ENCODE results near the gene CACNA2D3. TPM values are rescaled to one million over a fixed set of nuclear protein-coding genes. Genes with fewer than 3 reads are reported as not detected.

The CACNA2D3 gene
- total RNA-seq, 6 experiments from 2014 or later = 0.14 to 0.23 (median 0.19) TPM; not detected in 2

GRCh38 chr3:54572197-54572895, 450.0 kb downstream of the CACNA2D3 start:
- Mint-ChIP-seq H3K9me3 (peaks cover 30% of the 10 kb centered on the region), H3K36me3 (ENCODE audit: low read depth) (no peaks in the 10 kb centered on the region), H3K27ac (no peak overlapping the region), H3K27me3 (ENCODE audit: insufficient read depth) (no peaks in the 10 kb centered on the region), H3K4me3 (no peak overlapping the region), H3K4me1 (ENCODE audit: low read depth) (no peaks in the 10 kb centered on the region)
- DNase-seq = no peak
- TF ChIP-seq, protein P1, sequence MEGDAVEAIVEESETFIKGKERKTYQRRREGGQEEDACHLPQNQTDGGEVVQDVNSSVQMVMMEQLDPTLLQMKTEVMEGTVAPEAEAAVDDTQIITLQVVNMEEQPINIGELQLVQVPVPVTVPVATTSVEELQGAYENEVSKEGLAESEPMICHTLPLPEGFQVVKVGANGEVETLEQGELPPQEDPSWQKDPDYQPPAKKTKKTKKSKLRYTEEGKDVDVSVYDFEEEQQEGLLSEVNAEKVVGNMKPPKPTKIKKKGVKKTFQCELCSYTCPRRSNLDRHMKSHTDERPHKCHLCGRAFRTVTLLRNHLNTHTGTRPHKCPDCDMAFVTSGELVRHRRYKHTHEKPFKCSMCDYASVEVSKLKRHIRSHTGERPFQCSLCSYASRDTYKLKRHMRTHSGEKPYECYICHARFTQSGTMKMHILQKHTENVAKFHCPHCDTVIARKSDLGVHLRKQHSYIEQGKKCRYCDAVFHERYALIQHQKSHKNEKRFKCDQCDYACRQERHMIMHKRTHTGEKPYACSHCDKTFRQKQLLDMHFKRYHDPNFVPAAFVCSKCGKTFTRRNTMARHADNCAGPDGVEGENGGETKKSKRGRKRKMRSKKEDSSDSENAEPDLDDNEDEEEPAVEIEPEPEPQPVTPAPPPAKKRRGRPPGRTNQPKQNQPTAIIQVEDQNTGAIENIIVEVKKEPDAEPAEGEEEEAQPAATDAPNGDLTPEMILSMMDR (IDR thresholded peaks at IDR 0.05) = no peak

DNA sequence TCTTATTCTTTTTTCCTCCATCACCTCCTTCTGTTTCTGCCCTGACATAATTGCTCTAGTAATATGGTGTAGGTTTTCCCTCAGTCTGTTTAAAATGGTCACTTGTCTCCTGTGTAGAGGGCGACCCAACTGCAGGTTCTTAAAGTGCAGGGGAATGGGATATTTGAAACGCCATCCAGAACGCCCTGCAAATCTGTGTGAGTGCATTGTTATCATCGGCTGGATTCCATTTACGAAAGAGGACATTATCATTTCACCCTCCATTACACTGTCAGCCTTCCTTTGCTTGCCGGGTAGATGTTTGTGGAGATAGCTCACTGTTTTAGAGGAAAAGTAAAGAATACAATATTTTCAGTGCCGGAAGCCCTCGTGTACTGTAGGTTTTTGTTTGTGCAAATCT, 451.5 kb downstream of the CACNA2D3 start:
- peaks cover 28% of the 10 kb centered on the region for H3K9me3 Mint-ChIP-seq
- no peaks in the 10 kb centered on the region for H3K36me3 Mint-ChIP-seq (ENCODE audit: low read depth)
- H3K4me3 Mint-ChIP-seq = no peak overlapping the region
- no peak for DNase-seq
- no peak overlapping the region for H3K27ac Mint-ChIP-seq
- TF ChIP-seq, protein P1 (IDR thresholded peaks at IDR 0.05) = no peak
- H3K27me3 Mint-ChIP-seq (ENCODE audit: insufficient read depth) = no peaks in the 10 kb centered on the region
- H3K4me1 Mint-ChIP-seq (ENCODE audit: low read depth) = no peaks in the 10 kb centered on the region

- TF ChIP-seq, protein P1 (IDR thresholded peaks at IDR 0.05) = no peak
- no peak overlapping the region for H3K27ac Mint-ChIP-seq
- H3K4me3 Mint-ChIP-seq = no peak overlapping the region
- peaks cover 40% of the 10 kb centered on the region for H3K9me3 Mint-ChIP-seq
- no peaks in the 10 kb centered on the region for H3K4me1 Mint-ChIP-seq (ENCODE audit: low read depth)
- no peaks in the 10 kb centered on the region for H3K27me3 Mint-ChIP-seq (ENCODE audit: insufficient read depth)
- DNase-seq = no peak
- H3K36me3 Mint-ChIP-seq (ENCODE audit: low read depth) = no peaks in the 10 kb centered on the region
These were observed 452.7 kb downstream of the CACNA2D3 start for GRCh38 chr3:54574906-54575617.

DNA sequence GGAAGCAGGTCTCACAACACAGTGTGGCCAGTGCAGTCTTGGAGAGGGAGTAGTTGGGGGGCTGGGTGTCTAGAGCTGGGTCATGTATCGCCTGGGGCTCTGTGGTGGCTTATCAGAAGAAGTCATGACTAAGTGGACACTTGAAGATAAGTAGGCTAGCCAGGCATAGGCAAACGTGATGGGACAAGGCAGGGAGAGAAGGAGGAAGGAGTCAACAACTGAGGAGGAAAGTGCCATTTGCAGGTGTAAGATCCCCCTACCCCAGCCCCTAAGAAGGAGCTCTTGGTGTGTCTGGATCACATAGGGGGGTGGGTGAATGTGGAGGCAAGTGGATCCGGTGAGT, 453.2 kb downstream of the CACNA2D3 start:
- TF ChIP-seq, protein P1 (IDR thresholded peaks at IDR 0.05) = no peak
- DNase-seq = no peak
- peaks cover 43% of the 10 kb centered on the region for H3K9me3 Mint-ChIP-seq
- H3K4me3 Mint-ChIP-seq = no peak overlapping the region
- H3K4me1 Mint-ChIP-seq (ENCODE audit: low read depth) = no peaks in the 10 kb centered on the region
- H3K36me3 Mint-ChIP-seq (ENCODE audit: low read depth) = no peaks in the 10 kb centered on the region
- H3K27me3 Mint-ChIP-seq (ENCODE audit: insufficient read depth) = no peaks in the 10 kb centered on the region
- no peak overlapping the region for H3K27ac Mint-ChIP-seq

GRCh38 chr3:54577313-54577712, 455.0 kb downstream of the CACNA2D3 start:
- TF ChIP-seq, protein P1 (IDR thresholded peaks at IDR 0.05) = no peak
- H3K4me3 Mint-ChIP-seq = no peak overlapping the region
- no peak overlapping the region for H3K27ac Mint-ChIP-seq
- no peaks in the 10 kb centered on the region for H3K36me3 Mint-ChIP-seq (ENCODE audit: low read depth)
- peaks cover 34% of the 10 kb centered on the region for H3K9me3 Mint-ChIP-seq
- no peak for DNase-seq
- peaks cover 1% of the 10 kb centered on the region; the same call in 1 of the 2 replicates for H3K27me3 Mint-ChIP-seq (ENCODE audit: insufficient read depth)
- H3K4me1 Mint-ChIP-seq (ENCODE audit: low read depth) = no peaks in the 10 kb centered on the region
